ENCODE results near the gene ZCCHC9. TPM values are rescaled to one million over a fixed set of nuclear protein-coding genes. Genes with fewer than 3 reads are reported as not detected.

Gene ZCCHC9
- polyA plus RNA-seq, 1 donor from 2014 or later = 31.8 TPM

- Histone ChIP-seq H3K27ac (ENCODE audit: low read length) (no peak overlapping the region), H3K79me2 (replicated peaks; ENCODE audit: insufficient read depth, low read length) (no peaks in the 10 kb centered on the region), H3K9ac (ENCODE audit: low read length) (no peak overlapping the region), H4K20me1 (ENCODE audit: insufficient read depth) (no peaks in the 10 kb centered on the region), H3K4me3 (ENCODE audit: low read length) (no peak overlapping the region), H3K9me2 (ENCODE audit: insufficient read depth, low read length) (no peaks in the 10 kb centered on the region), H2AFZ (ENCODE audit: low read depth, low read length) (no peak overlapping the region), H3K36me3 (ENCODE audit: insufficient read depth, low read length) (no peaks in the 10 kb centered on the region), H3K4me2 (ENCODE audit: low read length) (no peak overlapping the region), H3K27me3 (ENCODE audit: insufficient read depth, low read depth, low read length) (no peaks in the 10 kb centered on the region), H3K9me3 (ENCODE audit: low read length) (no peaks in the 10 kb centered on the region), H3F3A (ENCODE audit: insufficient read depth, low read length, poor library complexity, severe bottlenecking) (no peaks in the 10 kb centered on the region)
- TF ChIP-seq TAF1 (IDR thresholded peaks at IDR 0.05; ENCODE audit: low read depth) (no peak), CTCF (IDR thresholded peaks at IDR 0.05; ENCODE audit: poor library complexity, severe bottlenecking) (no peak), REST (IDR thresholded peaks at IDR 0.05; ENCODE audit: borderline replicate concordance) (no peak), SMC3 (conservative IDR thresholded peaks at IDR 0.05; ENCODE audit: poor library complexity) (no peak), EZH2 (IDR thresholded peaks at IDR 0.05; ENCODE audit: borderline replicate concordance, insufficient read depth, low read length, poor library complexity, severe bottlenecking) (no peak), MXI1 (conservative IDR thresholded peaks at IDR 0.05; ENCODE audit: poor library complexity, severe bottlenecking) (no peak), EP300 (conservative IDR thresholded peaks at IDR 0.05; ENCODE audit: poor library complexity, severe bottlenecking) (no peak)
Observed at GRCh38 chr5:81353189-81353588, 51.8 kb downstream of the ZCCHC9 start.

- H4K20me1 ChIP-seq (ENCODE audit: insufficient read depth) = no peaks in the 10 kb centered on the region
- H3K27ac ChIP-seq (ENCODE audit: low read length) = no peak overlapping the region
- no peak overlapping the region for H3K9ac ChIP-seq (ENCODE audit: low read length)
- H3K36me3 ChIP-seq (ENCODE audit: insufficient read depth, low read length) = no peaks in the 10 kb centered on the region
- no peak overlapping the region for H3K4me2 ChIP-seq (ENCODE audit: low read length)
- no peaks in the 10 kb centered on the region for H3F3A ChIP-seq (ENCODE audit: insufficient read depth, low read length, poor library complexity, severe bottlenecking)
- no peaks in the 10 kb centered on the region for H3K9me3 ChIP-seq (ENCODE audit: low read length)
- TF ChIP-seq RAD21 (conservative IDR thresholded peaks at IDR 0.05) (no peak), TAF1 (IDR thresholded peaks at IDR 0.05; ENCODE audit: low read depth) (no peak), SMC3 (conservative IDR thresholded peaks at IDR 0.05; ENCODE audit: poor library complexity) (no peak), MXI1 (conservative IDR thresholded peaks at IDR 0.05; ENCODE audit: poor library complexity, severe bottlenecking) (no peak), POLR2AphosphoS5 (IDR thresholded peaks at IDR 0.05) (no peak), EP300 (conservative IDR thresholded peaks at IDR 0.05; ENCODE audit: poor library complexity, severe bottlenecking) (no peak), REST (IDR thresholded peaks at IDR 0.05; ENCODE audit: borderline replicate concordance) (no peak), CTCF (IDR thresholded peaks at IDR 0.05; ENCODE audit: poor library complexity, severe bottlenecking) (no peak), EZH2 (IDR thresholded peaks at IDR 0.05; ENCODE audit: borderline replicate concordance, insufficient read depth, low read length, poor library complexity, severe bottlenecking) (no peak)
- H3K9me2 ChIP-seq (ENCODE audit: insufficient read depth, low read length) = no peaks in the 10 kb centered on the region
- no peak overlapping the region for H2AFZ ChIP-seq (ENCODE audit: low read depth, low read length)
- no peaks in the 10 kb centered on the region for H3K79me2 ChIP-seq (replicated peaks; ENCODE audit: insufficient read depth, low read length)
- H3K27me3 ChIP-seq (ENCODE audit: insufficient read depth, low read depth, low read length) = no peaks in the 10 kb centered on the region
- no peak overlapping the region for H3K4me3 ChIP-seq (ENCODE audit: low read length)
Observed at GRCh38 chr5:81354093-81354492, 52.7 kb downstream of the ZCCHC9 start.

Data from neural cell (in vitro differentiated cells).